GM12874 (cell line): ENCODE results near the gene KCNA10.

ENCODE experiments used
- TF ChIP-seq, protein P1 (sequence below): IDR thresholded peaks from 2 replicates; pipeline ENCODE4 v1.5.1; 2011; ENCODE audit warnings: low read depth, mild to moderate bottlenecking, control low read depth, low read length, moderate library complexity; ENCODE audit not compliant: insufficient read depth

The KCNA10 gene

DNA sequence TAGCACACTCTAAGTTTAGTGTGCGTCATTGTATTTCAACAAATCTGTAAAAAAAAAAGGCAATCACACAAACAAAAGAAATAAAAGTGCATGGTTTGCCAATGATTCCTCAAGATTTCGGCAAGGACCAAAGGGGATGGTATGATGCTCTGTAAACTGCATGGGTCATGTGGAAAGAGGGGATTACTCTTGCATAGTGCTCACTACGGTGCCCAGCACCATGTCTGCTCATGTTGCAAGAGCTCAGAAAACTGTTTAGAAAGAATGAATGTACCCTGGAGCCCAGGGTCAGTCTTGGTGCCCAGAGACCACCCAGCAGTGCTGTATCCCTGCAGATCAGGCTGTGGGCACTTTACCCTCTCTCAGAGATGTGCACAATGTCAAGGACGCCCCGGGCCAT is 3.6 kb upstream of the KCNA10 start:
- TF ChIP-seq, protein P1, sequence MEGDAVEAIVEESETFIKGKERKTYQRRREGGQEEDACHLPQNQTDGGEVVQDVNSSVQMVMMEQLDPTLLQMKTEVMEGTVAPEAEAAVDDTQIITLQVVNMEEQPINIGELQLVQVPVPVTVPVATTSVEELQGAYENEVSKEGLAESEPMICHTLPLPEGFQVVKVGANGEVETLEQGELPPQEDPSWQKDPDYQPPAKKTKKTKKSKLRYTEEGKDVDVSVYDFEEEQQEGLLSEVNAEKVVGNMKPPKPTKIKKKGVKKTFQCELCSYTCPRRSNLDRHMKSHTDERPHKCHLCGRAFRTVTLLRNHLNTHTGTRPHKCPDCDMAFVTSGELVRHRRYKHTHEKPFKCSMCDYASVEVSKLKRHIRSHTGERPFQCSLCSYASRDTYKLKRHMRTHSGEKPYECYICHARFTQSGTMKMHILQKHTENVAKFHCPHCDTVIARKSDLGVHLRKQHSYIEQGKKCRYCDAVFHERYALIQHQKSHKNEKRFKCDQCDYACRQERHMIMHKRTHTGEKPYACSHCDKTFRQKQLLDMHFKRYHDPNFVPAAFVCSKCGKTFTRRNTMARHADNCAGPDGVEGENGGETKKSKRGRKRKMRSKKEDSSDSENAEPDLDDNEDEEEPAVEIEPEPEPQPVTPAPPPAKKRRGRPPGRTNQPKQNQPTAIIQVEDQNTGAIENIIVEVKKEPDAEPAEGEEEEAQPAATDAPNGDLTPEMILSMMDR: no peak

DNA sequence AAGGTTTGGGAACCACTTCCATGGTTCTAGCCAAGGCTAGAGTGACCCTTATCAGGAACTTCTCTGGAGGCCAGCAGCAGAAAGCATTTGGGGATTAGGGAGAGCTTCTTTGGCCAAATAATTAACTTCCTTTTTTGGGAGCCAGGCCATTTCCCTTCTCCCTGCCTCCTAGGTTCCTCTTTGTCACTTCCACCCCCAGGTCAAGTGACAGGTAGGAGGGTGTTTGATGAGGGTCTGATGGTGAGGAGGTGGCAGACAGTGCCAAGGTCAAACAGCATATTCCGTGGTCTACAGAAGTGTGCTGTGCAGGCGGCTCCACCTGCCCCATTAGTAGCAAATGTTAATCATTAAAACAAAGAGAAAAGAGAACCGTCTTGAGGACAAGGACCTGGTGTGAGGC is 1.9 kb upstream of the KCNA10 start:
- TF ChIP-seq, protein P1: no peak

DNA sequence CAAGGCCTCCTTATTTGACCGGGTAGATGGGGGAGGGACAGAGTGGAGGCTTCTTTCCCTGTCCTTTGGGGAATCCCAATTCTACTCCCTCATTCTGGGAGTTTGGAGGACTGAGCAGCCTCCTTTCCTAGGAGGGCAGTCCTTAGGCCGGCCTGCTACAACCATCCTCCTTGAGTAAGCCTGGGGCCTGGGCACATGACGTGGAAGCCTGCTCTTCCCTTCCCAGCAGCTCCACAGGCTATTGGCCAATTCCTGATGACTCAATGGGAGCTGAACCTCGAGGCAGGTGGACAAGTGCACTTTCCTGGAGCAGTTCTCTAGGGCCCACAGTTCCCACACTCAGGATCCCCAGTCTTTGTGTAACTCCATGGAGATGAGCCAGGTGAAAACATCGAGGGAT is 3.1 kb downstream of the KCNA10 start:
- TF ChIP-seq, protein P1: no peak

DNA sequence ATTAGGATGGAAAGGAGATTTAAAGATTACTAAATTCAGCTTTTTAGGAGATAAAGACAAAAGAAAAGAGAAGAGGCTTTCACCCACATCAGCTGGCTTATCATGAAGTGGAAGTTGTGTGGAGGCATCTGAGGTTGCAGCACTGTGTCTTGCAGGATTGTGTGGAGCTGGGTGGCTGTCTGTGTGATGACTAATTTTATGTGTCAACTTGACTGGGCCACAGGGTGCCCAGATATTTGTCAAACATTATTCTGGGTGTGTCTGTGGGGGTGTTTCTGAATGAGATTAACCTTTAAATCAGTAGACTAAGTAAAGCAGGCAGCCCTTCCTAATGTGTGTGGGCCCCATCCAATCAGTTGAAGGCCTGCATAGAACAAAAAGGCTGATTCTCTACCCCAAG is 3.9 kb downstream of the KCNA10 start:
- TF ChIP-seq, protein P1: no peak

DNA sequence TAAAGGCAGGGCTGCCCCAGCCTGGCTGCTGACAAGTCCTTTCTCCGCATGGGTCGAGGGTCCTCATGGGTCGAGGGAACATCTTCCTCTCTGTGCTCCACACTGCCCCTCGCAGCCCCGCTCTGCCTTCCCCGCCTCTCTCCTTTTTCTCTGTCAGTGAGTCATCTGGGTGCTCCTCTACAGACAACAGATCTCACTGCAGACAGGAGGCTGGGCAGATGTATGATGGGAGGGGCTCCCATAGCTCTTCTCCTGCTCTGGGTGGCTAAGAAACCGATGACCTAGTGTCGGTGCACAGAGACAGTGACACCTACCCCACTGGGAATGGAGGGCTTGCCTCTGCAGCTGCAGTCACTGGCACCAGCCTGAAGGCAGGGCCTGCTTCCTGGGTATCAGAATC is 5.5 kb downstream of the KCNA10 start:
- TF ChIP-seq, protein P1: no peak

DNA sequence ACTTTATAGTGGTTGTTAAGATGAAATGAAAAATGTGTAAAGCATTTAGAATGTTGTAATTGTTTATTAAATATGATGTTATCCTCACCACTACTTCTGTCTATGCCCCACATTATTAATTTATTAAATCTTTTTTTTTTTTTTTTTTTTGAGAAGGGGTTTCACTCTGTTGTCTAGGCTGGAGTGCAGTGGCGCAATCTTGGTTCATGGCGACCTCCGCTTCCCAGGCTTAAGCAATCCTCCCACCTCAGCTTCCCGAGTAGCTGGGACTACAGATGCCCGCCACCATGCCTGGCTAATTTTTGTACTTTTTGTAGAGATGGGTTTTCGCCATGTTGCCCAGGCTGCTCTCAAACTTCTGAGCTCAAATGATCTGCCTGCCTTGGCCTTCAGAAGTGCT is 7.5 kb downstream of the KCNA10 start:
- TF ChIP-seq, protein P1: no peak

DNA sequence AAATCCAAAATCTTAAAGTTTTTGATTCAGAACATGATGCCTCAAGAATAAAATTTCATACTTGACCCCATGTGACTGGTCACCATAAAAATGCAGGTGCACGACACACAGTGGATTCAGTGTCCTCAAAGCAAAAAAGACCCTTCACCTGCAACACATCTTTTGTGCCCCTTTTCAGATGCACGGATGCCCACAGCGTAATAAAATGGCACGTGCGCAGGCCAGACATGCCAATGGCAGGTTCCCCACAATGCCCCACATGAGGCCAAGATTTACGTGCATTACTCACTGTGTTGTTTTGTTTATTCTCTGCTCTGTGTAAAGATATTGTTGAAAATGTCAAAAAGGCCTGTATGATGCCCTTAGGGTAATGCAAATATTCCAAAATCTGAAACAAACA is 9.3 kb downstream of the KCNA10 start:
- TF ChIP-seq, protein P1: no peak
